Sciatic nerve (tissue), 2 donors: ENCODE measurements around the gene BRMS1L. TPM values are rescaled to one million over a fixed set of nuclear protein-coding genes. Genes with fewer than 3 reads are reported as not detected.
"Not testable (repeated sequence)": the region's sequence is repeated elsewhere in the genome, so short reads cannot be mapped to it uniquely, and the experiment has no call there.

Experiments used
- ATAC-seq: fragments of 200-7000 bp; cut with Tn5 transposase; one replicate; pipeline ENCODE4 v1.9.1; 2020; ENCODE audit warnings: mild to moderate bottlenecking, moderate library complexity
- DNase-seq: peaks from one replicate; pipeline ENCODE4 v3.0.0-alpha.2; 2020; ENCODE audit warnings: low spot score
- intact Hi-C: fragments of 100-400 bp; cut with DNase I; formaldehyde crosslinking; loops from one replicate; pipeline ENCODE4 v1.14.2; 2022
- total RNA-seq: library from RNA; stranded (reverse); fragmentation: NEBNext Ultra II Directional; extraction: Animal tissue kit (Norgen Biotek cat#: 25700); gene quantifications from one replicate; pipeline ENCODE4 v1.2.1, GENCODE V29; 2021
- donor health status: DM: no; HTN: no; CAD: no.
- donor health status: DM: no; HTN: no; CAD: no.

BRMS1L gene, protein sequence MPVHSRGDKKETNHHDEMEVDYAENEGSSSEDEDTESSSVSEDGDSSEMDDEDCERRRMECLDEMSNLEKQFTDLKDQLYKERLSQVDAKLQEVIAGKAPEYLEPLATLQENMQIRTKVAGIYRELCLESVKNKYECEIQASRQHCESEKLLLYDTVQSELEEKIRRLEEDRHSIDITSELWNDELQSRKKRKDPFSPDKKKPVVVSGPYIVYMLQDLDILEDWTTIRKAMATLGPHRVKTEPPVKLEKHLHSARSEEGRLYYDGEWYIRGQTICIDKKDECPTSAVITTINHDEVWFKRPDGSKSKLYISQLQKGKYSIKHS
- total RNA-seq: 12.1 TPM

DNA sequence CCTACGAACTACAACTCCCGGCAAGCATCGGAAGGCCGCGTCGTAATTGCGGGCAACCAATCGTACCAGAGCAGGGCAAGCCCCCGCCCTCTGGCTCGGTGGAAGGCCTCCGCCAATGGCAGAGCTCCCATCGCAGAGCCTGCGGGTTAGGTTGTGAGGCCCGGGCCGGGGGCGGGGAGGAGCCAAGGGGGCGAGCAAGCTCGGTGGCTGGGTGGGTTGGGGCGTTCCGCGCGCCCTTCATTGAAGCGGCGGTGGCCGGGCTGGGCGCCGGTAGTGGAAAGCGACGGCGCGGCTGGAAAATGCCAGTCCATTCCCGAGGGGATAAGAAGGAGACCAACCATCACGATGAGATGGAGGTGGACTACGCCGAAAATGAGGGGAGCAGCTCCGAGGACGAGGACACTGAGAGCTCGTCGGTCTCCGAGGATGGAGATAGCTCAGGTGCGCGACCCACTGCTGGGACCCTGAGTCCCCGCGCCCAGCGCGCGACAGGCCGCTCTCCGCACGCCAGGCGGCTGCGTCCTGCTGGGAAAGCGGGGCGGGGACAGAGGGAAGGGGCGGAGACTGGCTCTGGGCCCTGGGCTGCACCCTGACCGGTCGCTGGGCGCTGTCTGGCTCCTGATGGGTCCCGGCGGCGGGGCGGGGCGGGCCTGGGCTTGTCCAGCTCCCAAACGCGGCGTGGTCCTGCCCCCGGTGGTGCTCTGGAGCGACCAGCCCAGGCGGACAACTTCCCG, at the start of gene BRMS1L:
Gene BRMS1L, plus strand, starts transcription at position 121 of the 734 bp plus-strand sequence. Its CDS starts 179 bp downstream, at position 300.
- intact Hi-C loops: no loop called here
- ATAC-seq: peak; percentile 99
- peak; percentile 98 for DNase-seq

DNA sequence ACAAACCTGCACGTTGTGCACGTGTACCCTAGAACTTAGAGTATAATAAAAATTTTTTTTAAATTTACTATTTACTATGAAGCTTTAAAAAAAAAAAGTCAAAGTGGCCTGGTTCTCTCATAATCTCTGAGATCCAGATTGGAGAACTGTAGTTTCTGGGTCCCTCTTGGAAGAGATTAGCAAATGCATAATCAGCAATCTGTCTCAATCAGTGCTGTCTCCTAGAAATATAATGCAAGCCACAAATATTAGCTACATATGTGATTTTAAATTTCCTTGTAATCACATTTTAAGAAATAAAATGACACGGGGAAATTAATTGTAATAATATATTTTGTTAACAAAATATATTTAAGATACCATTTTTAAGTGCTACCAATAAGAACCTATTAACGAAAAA, 49.3 kb upstream of the BRMS1L start:
- DNase-seq: no peak
- no peak for ATAC-seq
- intact Hi-C loops: no loop called here

DNA sequence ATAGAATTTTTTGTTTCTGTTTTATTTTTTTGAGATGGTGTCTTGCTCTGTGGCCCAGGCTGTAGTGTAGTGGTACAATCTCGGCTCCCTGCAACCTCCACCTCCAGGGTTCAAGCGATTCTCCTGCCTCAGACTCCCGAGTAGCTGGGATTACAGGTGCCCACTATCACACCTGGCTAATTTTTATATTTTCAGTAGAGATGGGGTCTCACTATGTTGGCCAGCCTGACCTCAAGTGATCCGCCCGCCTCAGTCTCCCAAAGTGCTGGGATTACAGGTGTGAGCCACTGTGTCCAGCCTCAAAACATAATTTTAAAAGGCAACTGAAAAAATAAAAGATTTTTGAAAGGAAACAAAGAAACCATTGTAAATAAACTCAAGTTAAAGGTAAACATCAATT, 48.6 kb upstream of the BRMS1L start:
- ATAC-seq, intact Hi-C loops, DNase-seq: not testable (repeated sequence)

DNA sequence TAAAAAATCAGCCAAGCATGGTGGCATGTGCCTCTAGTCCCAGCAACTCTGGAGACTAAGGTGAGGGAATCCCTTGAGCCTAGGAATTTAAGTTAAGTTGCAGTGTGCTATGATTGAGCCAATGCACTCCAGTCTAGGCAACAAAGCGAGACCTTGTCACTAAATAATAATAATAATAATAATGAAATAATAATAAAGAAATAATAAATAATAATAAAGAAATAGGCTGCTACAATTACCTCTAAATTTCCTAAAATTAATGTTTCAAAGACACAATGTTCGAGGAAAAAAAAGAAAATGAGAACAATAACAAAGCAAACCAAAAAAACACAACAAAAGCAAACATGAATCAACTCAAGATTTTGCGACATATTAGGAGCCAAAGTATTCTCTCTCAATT, 46.8 kb upstream of the BRMS1L start:
- intact Hi-C loops: no loop called here
- DNase-seq (no peak), ATAC-seq (no peak)

DNA sequence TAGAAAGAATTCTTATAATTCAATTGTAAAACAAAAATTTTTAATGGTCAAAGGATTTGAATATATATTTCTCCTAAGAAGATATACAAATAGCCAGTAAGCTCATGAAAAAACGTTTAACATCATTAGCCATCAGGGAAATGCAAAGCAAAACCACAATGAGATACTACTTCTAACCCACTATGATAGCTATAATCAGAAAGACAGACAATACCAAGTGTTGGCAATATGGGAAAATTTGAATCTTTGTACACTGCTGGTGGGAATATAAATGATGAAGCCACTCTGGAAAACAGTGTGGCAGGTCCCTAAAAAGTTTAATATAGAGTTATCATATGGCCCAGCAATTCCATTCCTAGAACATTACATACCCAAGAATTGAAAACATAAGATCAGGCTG, 42.4 kb upstream of the BRMS1L start:
- DNase-seq: no peak
- intact Hi-C loops: no loop called here
- no peak for ATAC-seq

DNA sequence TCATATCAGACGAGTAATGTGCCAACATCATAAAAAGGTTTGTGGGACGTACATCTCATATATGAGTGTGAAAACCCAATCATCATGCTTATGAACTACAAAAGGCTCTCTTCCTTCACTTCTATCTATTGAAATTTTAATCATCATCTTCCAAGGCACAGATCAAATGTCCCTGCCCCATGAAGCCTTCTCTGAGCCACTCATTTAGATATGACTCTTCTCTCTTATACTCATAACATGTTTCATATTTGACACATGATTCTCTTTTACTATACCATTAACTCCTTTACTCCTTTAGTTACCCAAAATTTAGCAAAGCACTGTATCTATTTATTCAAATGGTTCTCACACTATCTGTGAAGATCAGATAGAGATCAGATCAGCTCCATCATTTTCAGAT, 39.3 kb upstream of the BRMS1L start:
- DNase-seq (no peak), ATAC-seq (no peak)
- intact Hi-C loops: no loop called here

DNA sequence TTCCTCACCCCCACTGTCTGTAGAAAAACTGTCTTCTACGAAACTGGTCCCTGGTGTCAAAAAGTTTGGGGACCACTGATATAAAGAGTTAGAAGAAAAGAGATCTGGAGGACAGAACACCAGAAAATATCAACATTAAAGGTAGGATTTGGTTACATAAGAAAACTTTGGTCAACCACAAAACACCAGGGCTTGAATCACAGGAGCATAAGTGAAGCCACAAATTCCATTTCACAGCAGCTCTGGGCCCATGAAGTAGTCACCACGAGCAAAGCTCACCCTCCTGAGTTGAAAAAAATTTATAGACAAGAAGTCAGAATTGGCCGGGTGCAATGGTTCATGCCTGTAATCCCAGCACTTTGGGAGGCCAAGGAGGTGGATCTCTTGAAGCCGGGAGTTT, 36.5 kb upstream of the BRMS1L start:
- intact Hi-C loops: no loop called here
- DNase-seq: no peak
- ATAC-seq: no peak

DNA sequence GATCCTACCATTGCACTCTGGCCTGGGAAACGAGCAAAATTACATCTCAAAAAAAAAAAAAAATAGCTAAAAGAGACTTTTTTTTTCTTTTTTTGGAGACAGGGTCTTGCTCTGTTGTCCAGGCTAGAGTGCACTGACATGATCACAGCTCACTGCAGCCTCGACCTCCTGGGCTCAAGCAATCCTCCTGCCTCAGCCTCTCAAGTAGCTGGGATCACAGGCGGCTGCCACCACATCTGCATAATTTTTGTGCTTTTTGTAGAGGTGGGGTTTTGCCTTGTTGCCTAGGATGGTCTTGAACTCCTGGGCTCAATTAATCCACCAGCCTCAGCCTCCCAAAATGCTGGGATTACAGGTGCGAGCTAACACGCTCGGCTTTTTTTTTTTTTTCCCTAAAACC, 28.3 kb upstream of the BRMS1L start:
- ATAC-seq: no peak
- no peak for DNase-seq

DNA sequence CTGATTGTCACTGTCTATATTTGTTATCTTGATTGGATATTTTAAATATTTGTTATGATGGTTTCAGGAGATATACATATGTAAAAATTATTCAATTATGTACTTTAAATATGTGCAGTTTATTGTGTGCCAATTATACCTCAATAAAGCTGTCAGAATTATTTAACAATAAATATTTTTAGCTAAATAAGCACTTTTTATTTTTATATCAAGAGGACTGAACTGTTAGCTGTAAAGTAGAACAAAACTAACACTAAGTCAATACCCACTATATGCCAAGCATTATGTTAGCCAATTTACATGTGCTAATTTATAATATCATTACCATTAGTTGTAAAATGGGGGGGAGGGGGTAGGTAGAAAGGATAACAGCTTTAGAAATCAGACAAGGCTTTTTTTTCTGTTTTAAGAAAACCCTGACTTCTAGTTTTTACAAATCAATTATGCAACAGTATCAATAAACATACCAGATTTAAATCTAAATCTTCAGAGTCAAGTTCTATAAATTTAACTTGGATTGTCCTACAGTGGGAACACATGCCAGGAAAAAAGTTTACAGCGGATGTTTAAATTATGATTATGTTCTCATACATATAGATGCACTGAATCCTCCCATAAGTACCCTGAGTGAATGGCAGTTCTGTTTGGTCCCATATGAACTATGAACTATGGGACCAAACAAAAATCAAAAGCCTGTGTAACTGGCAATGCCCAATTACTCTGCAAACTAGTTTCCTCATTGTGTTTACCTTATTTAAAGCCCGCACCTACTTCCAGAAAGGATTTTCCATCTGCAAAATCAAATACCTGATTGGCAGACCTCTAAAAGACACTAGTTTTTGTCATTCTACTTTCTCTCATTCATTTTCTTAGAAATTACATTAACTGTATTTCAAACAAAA, 19.9 kb upstream of the BRMS1L start:
- no peak for DNase-seq
- no peak for ATAC-seq
- intact Hi-C loops: no loop called here

More for the DNA sequence above, 28.3 kb upstream of the BRMS1L start:
- intact Hi-C loops: no loop called here

DNA sequence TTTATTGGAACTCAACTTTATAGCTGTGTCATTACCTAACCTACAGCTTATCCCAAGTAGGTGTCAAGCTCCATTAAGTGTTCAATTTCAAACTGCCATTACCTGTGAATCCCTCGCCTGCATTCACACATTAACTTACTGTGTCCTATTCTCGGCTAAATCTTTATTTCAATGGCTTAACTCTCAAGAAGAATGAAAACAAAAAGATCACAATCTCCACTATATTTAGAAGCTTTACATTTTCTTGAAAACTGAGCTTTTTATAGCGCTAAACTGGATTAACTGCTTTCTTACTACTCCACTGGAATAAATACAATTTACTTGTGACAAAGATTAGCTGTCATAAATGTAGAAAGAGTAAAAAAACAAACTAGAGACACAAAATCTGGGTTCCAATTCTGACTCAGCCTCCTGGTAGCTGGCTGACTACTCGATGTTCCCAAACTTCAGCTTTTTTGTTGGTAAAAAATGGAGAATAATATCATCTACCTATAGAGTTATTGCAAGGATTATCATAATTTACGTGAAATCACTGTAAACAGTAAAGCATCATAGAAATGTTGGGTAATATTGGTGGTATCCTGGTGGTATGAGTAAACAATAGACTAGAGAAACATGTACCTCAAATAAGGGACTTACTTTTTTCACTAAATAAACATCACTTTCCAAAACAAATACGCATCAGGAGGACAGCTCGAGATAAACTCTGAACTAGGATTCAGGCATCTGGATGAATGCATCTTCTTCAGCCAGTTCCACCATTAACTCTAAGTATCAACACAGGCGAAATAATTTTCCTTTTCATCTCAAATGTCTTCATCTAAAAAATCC, 18.8 kb upstream of the BRMS1L start:
- DNase-seq: no peak
- intact Hi-C loops: no loop called here
- ATAC-seq: no peak

DNA sequence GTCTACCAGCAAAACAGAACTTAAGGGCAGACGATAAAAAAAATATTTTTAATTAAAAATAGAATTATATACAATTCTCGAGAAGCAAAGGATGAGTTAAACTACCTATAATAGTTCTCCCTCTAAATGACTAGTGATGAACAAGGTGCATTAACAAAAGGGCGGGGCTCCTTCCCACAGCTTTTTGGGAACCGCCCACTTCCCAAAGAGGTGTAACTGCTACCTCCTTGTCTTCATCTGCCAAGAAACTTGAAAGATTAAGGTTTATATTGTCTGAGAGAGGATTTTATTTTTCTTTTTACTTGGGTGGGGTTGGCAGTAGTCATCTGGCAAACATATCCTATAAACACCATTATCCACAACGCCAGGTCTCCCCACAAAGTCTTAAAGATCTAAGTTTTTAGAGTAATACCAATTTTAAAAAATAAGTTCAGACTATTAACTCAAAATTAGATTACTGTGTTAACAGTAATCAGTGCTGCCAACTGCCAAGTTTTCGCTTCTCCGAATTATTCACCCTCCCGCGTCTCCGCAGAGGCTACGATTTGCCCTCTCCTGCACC, 18.0 kb upstream of the BRMS1L start:
- no peak for DNase-seq
- ATAC-seq: no peak
- intact Hi-C loops: no loop called here

DNA sequence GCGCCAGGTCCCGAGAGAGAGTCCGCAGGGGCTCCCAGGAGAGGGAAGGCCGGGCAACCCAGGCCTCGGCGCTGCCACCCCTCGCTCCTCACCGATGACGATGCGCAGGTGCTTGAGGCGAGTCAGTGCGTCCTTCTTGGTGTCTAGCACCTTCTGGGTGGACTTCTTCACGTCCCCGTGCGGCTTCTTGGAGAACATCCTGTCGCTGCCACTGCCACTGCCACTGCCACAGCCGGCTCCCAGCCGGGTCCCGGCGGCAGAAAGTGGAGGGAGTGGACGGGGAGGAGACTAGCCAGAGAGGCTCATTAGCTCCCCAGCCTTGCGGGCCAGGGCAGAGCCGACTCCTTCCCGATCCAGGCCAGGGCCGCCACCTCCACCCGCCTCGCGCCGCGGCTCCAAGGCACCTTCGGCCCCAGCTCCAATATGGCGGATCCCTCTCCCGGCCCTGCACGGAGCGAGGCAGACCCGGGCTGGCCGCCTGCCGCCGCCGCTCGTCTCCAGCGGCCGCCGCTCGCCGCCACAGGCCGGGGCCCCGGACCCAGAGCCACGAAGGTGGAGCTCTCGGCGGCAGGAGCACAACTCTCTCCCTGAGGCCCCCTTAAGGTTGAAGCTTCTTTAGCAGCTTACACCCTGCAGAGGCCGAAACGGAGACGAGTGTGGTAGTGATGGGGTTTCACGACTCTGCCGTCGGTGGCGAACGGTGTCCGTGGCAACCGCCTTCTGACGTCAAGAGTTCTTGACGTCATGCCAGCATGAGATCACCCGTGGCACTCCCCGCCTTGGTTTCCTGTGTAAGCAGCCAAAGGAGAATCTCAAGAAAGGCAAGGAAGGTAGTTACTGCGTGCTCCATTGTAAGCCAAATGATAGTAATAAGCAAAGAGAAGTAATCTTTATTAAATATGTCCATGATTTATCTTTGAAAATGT, 17.2 kb upstream of the BRMS1L start, which contains the start of gene RALGAPA1:
Gene RALGAPA1, minus strand, starts transcription at position 658 of the 926 bp plus-strand sequence. Its CDS starts 460 bp downstream, at position 198.
- ATAC-seq (peak; percentile 100), DNase-seq (peak; percentile 95)
- intact Hi-C loops: not testable (repeated sequence)

DNA sequence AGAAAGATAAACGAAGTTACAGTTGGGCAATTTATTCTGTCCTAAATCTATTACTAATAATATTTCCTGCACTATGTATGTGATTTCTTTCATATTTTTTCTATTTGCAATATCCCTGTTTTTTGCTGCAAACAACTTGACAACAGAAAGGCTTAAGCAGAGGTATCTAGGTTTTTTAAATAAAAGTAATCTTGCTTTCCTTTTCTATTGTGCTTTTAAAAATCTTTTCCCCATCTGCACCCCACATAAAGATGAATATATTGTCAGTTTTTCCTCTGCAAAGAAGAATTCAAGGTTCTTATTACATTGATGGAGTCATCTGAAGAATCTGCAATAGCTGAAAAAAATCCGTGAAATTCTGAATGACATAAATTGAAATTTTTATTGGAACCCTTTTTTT, 16.5 kb upstream of the BRMS1L start:
- ATAC-seq: no peak
- intact Hi-C loops: no loop called here

DNA sequence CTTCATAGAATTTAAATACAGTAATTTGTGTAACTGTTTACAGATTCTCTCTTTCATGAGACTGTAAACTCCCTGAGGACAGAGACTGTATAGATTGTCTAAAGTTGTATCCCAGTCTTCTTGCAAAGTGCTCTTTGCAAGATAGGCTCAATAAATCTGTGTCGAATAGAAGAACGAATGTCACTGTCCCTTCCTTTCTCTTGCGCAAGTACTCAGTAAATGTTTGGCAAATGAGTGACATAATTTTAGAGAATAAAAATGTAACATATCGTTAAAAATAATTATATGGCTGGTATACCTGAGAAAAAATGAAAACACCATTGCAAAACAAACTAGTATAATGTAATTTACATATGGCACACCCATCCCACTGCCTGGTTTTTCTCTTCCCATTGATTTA, 15.2 kb upstream of the BRMS1L start:
- DNase-seq: no peak
- intact Hi-C loops: no loop called here
- ATAC-seq: no peak

More for the DNA sequence above, 16.5 kb upstream of the BRMS1L start:
- DNase-seq: no peak

DNA sequence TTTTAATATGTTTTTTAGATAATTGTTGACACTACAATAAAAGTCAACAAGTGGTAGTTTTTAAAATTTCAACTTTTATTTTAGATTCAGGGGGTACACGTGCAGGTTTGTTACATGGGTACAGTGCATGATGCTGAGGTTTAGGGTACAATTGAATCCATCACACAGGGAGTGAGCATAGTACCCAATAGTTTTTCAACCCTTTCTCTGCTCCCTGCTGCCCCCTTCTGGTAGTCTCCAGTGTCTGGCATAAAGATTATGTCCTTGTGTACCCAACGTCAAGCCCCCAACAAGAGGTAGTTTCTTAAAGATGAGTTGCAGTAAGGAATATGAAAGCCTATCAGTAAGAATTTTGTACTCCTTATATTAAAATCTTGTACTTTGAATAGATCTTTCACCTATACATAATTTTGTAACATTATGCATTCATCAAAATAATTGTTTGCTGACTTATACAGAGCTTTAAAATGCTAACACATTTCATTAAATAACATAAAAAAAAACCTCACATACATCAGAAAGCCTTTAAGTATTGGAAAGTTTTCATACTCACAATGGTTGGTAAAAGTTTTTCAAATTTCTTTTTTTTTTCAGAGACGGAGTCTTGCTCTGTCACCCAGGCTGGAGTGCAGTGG, 11.7 kb upstream of the BRMS1L start:
- DNase-seq: peak; percentile 72
- intact Hi-C loops: no loop called here
- no peak for ATAC-seq

DNA sequence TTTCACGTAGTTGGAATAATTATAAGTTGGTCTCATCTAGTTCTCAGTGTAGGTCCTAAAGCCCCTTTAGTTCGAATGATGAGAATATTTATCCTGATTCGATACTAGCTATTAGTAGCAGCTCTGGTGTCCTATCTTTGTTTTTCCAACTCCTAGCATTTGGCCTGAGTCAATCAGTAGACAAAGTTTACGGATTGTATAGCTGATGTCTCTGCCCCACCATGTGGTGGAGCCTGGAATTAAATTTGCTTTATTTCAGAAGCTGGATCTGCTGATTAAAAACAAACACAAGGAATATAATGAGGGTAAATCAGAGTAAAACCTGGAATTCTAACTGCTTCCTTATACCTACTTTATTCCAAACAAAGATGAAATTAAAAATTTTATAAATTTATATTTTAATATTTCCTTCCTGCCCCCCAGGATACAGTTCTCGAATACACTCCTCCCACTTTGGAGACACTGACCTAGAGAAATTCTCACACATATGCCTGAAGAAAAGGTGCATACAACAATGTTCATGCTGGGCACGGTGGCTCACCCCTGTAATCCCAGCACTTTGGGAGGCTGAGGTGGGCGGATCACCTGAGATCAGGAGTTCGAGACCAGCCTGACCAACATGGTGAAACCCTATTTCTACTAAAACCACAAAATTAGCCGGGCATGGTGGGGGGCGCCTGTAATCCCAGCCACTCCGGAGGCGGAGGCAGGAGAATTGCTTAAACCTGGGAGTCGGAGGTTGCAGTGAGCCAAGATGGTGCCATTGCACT, 7.6 kb upstream of the BRMS1L start:
- DNase-seq: no peak
- ATAC-seq: peak; percentile 68
- intact Hi-C loops: no loop called here
